Fibroblast of skin of right quadriceps (primary cell): ENCODE measurements around the gene FEN1.

Source experiments
- DNase-seq: peaks from one replicate; pipeline ENCODE4 v3.0.0-alpha.2; 2013

Gene FEN1

DNA sequence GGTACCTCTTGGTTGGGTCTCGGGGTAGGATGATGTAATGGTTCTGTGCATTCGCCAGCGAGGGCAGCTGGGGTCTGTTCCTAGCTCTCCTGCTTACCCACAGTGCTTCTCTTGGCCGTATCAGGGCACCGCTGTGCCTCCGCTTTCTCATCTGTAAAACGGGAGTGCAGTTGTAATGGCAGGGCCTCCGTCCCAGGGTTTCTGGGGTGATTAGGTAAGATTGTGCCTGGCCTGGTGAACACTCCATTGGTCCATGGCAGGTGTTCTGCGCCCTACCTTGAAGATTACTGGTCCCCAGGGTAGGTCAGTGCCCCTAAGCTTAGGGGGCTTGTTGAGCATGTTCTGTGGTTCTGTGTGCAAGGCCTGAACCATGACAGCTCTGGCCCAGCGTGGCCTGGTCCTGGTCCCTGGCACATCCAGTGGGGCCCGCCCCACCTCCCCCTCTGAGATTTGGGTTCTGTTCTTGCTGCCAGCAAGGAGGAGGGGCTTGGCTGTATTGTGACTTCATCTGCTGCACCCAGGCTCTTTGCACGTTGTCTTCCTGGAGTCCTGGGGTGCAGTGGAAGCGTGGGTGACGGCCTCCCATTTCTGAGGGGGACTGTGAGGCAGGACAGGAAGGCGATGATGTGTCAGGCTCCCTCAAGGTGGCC lies 35.4 kb upstream of the FEN1 start:
- no peak for DNase-seq

DNA sequence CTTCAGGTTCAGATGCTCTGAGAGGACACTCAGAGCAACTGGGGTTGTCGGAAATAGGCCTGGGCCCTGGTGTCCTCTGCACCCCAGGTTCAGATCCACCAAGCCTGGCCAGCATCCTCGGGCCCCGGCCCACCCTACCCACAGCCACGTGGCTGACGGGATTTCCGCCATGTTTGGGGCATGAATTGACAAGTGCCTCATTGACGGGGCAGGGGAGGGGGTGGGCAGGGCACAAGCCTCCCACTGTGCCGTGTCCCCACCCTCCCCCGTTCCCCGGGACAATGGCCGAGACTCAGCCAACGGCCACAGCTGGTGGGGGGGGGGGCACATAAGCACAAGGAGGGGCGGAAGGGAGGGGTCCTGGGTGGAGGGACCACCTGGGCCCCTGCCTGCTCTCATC lies 31.8 kb upstream of the FEN1 start:
- no peak for DNase-seq

DNA sequence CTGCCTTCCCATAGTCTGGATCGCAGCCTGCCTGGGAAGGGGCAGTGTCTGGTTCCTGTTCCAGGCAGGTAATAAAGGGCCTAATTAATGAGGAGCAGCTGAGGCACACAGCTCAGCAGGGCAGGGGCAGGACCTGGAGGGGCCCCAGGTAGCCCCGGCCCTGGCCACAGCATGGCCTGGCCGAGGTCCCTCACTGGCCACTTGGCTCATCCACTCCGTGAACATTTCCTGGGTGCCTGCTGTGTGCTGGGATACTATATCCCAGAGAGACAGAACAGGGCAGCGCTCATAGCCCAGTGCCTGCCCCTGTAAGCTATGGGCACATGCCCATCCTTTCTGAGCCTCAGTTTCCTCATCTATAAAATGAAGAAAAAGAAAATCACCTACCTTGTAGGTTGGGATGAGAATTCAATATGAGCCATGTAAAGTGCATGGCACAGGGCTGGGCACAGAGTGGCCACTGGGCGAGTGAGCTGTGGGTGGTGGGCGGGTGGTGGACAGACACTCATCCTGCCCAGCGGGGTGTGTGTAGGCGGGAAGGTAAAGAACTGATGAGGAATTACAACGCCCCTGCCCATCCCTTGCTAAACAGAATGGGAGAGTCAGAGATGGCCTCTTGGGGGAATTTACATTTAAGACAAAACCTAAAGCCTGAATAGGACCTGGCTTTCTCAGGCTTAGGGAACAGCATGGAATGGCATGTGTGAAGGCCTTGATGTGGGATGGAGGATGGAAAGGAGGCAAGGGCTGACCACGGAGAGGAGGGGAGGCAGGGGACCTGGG lies 31.1 kb upstream of the FEN1 start:
- no peak for DNase-seq

DNA sequence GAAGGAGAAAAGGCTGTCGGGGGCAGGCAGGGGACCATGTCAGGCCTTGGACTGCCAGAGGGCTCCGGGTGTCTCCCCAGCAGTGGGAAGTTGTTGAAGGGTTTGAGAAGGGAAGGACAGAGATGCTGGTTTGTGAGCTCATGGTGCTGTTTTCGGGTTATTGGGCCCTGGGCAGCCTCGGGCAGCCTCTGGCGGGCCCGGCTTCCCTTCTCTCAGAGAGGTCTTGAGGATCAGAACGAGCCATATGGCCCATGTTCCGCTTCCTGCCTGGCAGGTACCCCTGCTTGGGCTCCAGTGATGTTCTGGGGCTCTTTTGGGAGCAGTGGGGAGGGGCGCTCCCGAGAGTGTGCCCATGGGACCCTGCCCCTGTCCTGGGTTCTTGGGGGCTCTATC lies 30.5 kb upstream of the FEN1 start:
- DNase-seq: no peak

DNA sequence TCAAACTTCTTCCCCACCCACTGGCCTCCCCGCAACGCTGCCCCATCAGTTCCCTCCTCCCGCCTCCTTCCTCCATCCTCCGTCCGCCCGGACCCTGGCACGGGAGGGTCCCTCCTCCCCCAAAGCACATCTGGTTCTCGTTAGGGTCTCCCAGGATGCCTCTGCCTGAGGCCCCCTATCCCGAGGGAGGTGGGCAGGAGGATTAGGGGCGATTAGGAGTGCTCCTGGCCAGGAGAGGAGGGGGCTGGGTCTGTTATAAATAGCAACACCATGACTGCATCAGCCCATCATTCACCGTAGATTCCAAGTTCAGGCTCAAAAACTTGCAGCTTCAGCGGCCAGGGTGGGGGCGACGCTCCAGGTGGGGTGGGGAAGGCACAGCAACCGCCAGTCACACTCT lies 29.9 kb upstream of the FEN1 start:
- DNase-seq: peak; percentile 68

DNA sequence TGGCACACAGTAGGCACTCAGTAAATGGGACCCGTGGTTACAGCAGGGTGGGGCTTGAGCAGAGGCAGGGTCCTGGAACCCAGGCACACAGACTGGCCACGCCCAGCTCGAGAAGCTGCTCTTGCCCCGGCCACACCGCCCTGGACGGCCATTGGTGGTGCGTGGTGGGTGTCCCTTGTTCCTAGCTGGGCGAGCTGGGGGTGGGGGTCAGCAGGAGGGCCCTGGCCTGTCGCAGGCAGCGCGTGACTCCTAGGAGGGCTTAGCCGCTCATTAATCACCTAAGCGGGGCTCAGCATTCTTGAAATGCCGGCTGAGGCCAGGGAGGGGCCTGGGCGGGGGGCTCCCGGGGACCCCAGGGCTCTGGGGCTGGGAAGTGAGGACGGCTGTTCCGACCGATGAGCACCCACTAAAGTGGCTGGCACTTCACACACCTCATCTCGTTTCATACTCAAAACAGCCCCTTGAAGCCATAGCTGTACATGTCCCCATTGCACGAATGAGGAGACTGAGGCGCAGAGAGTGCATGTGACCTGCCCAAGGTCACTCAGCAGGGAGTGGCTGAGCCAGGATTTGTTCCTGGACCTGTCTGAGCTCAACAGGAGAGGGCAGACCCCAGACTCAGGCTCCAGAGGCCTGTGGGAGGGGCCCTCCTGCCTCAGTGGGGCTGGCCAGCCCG lies 28.6 kb upstream of the FEN1 start:
- DNase-seq: no peak

DNA sequence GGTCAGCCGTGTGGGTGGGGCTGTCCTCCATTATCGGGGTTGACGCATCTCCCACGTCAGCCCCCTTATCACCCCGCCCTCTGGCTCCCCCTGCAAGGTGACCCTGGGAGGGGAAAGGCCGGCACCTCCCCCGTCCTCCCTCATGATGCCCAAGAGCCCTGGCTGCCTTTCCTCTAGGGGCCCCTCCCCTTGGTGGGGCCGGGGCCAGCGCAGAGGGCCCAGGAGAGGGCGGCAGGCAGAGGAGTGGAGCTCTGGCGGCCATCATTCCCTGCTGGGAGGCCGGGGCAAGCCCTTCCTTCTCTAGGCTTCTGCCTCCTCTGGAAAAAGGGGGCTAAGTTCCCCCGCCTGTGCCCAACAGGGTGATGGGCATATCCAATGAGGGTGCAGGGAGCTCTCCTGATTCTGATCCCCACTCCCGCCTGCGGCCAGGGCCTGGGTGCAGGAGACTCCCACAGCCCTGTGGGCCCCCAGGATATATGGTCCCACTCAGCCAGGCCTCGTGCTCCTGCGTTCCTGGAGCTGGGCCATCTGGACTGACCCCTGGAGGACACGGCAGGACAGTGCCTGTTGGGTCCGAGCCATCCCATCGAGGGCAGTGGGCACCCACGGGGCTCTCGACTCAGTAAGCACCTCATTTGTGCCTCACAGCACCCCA lies 28.0 kb upstream of the FEN1 start:
- no peak for DNase-seq

DNA sequence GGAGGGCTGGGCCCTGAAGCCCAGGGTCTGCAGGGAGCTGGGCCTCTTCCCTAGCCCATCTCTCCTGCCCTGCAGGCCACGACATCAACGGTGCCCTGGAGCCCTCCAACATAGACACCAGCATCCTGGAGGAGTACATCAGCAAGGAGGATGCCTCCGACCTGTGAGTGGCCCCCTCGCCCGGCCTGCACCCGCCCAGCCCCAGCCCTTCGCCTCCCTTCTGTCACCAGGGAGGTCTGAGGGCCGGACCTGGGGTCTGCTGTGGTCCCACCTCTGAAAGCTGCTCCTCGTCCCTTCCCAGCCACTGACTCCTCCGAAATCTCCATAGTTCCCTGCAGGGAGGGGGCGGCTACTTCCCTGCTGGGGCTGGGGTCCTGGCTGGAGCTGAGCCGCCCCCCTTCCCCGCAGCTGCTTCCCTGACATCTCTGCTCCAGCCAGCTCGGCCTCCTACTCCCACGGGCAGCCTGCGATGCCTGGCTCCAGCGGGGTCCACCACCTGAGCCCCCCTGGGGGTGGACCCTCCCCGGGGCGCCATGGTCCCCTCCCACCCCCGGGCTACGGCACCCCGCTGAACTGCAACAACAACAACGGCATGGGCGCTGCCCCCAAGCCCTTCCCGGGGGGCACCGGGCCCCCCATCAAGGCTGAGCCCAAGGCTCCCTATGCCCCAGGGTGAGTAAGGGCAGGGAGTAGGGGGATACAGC lies 27.0 kb upstream of the FEN1 start:
- DNase-seq: no peak

DNA sequence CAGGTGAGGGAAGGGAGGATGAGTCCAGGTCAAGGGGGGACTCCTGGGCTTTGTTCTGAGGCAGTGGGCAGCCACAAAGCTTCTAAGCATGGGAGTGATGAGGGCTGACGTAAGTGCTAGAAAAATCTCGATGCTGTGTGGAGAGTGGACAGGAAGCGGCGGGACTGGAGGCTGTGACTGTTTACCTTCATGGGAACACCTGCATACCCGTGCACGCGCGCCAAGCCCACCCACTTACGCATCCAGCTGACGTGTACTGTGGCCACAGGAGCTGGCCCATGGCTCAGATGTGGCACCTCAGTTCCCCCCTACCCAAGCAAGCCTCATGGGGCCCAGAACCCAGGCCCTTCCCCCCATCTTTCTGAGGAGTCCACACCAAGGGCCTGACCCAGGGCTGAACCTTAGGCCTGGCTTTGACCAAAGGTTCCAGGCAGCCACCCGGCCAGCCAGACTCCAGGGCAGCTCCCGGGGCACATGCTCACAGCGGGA lies 26.3 kb upstream of the FEN1 start:
- peak; percentile 19 for DNase-seq

DNA sequence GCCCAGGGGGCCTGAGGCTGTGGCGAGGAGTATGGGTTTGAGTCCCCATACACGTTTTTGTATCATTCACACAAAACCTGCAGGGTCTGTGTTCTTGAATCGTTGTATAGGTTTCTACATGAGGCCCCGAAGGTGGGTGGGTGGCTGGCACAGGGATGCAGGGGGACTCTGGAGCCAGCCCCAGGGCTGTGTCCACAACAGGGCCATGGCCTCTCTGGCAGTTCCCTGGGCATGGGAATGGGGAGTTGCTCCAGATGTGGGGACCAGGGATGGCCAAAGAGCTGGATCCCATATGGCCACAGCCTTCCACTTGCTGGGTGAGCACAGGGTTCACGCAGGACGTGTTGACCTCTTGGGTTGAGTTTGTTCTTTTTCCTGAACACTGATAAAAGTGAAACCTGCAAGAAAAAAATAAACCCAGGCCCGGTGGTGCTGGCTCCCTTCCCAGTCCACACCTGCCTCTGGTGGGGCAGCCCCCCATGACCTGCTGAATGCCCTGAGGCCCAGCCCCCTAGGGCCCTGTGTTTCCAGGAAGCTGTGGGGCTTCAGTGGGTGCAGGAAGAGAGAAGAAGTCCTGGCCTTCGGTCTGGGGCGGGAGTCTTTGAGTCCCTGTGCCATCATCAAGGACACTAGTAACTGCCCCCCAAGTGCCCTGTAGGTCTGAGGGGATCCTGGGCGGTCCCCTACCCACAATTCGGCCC lies 24.2 kb upstream of the FEN1 start:
- DNase-seq: no peak

DNA sequence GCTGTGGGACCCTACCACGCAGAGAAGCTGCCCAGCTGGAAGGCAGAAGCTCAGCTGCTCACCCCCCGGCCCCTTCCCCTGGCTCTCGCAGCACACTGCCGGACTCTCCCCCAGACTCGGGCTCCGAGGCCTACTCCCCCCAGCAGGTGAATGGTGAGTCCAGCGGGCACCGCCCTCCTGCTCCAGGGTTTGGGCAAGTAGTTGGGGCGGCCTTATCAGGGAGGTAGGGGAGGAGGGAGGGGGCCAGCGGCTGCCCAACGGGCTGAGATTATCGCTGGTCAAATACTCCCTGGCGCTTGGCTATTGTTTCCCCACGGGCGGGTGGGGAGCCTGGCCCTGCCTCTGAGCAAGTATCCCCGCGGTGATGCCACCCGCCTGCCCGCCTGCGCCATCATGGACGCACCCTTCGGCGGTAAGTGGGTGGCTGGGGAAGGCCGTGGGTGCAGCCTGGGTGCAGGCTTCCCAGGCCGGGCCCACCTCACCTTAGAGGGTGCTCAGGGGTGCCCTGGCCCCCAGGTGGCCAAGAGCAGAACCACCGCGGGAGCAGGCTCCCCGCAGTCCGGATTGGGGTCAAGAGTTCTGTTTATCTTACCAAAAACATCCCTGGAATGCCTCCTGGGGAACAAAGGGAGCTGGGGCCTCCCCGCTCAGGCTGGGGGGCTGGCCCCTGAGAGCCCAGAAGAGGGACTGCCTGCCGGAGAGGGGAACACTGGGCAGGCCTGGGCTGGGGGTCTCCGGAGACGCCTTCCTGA lies 23.4 kb upstream of the FEN1 start:
- DNase-seq: peak; percentile 21

DNA sequence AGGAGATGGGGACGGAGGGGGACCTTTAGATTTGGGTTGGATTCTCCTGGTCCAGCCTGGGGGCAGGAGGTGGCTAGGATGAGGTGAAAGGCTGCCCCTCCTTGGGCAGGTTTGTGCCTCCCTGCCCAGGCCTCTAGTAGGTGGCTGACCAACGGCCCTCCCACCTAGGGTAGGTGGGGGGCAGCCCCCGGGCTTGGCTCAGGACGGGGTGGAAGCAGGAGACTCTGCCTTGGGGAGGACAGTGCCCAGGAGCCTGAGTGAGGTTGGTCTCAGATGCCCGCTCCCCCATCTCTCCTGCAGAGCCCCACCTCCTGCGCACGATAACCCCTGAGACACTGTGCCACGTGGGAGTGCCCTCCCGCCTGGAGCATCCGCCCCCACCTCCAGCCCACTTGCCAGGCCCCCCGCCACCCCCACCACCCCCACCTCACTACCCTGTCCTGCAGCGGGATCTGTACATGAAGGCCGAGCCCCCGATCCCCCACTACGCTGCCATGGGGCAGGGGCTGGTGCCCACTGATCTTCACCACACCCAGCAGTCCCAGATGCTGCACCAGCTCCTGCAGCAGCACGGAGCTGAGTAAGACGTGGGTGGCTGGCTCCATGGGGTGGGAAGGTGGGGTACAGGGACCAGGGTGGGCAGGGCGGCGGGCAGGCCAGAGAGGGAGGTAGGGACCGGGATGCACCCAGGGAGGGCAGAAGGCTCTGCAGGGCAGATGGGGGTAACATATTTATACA lies 22.6 kb upstream of the FEN1 start:
- DNase-seq: no peak

DNA sequence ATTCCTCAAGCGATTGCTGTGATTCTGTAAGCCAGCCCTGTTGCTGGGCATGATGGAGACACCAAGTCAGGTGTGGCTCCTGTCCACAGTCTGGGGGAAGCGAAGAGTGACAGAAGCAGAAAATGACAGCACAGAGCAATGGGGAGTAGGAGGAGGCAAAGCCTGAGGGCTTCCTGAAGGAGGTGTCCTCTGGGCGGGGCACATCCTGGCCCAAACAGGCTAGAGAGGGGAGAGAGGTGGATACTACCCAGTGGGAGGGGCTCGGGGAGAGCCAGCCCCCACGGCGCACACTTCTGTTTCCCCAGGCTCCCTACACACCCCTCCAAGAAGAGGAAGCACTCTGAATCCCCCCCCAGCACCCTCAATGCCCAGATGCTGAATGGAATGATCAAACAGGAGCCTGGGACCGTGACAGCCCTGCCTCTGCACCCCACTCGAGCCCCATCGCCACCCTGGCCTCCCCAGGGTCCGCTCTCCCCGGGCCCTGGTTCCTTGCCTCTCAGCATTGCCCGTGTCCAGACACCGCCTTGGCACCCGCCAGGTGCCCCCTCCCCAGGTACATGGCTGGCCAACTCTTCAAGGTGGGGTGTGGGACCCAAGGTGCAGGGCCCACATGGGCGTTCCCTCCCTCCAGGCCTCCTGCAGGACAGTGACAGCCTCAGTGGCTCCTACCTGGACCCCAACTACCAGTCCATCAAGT lies 21.4 kb upstream of the FEN1 start:
- DNase-seq: no peak

DNA sequence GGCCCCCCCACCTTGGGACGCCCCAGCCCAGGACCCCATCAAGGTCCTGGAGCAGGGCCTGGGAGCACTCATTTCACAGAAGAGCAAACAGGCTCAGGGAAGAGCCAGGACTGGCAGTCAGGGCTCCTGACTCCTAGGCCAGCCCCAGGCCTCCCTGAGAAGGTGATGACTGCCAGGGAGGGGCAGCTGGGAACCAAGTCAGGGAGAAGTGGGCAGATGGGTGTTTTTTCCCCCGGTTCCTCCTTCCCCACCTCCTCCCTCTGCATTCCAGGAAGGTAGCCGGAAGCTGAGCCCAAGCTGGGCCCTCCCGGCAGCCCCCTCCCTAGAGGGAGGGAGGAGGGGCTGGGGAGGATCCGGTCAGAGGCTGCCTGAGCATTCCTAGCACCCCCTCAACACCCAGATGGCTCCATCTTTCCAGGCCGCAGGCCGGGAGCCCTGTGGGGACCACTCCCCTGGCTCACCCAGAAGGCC lies 20.7 kb upstream of the FEN1 start:
- DNase-seq: no peak

DNA sequence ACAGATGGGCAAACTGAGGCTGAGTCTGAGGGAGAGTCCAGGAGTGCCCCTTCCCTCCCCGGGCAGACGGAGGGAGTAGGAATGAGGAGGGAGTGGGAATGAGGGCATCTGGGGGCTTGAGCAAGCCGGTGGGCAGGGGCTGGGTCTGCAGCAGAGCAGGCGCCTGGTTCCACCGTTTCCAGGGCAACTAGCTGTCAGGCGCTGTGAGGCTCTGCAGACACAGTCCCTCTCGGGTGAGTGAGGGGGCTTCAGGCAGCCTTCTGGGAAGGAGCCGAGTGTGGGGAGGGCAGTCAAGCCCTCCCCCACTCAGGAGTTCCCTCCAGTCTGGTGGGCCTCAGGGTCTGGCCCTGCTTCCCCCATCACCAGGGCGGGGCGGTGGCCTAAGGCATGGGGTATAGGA lies 19.4 kb upstream of the FEN1 start:
- DNase-seq: no peak

DNA sequence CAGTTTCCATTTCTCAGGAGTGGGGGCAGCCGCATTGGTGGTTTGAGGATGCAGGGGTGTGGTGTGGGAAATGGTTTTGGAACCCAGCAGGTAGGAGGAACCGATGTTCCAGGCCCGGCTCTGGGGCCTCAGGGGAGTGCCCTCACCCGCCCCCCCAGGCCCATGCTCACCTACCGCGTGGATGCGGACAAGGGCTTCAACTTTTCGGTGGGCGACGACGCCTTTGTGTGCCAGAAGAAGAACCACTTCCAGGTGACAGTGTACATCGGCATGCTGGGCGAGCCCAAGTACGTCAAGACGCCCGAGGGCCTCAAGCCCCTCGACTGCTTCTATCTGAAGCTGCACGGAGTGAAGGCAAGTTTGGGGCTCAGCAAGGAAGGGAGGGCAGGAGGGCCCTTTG lies 18.9 kb upstream of the FEN1 start:
- no peak for DNase-seq

DNA sequence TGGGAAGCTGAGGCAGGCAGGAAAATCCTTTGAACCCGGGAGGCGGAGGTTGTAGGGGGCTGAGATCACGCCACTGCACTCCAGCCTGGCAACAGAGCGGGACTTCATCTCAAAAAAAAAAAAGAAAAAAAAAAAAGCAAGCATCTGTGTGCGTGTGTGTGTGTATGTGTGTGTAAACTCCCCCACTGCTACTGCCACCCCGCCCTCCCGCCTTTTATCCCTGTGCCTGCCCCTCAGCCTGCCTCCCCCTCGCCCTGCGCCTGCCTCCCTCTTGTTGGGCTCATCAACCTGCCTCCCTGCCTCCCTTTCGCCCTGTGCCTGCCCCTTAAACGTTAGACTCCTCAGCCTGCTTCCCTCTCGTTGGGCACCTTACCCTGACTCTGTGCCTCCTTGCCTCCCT lies 18.3 kb upstream of the FEN1 start:
- DNase-seq: no peak

DNA sequence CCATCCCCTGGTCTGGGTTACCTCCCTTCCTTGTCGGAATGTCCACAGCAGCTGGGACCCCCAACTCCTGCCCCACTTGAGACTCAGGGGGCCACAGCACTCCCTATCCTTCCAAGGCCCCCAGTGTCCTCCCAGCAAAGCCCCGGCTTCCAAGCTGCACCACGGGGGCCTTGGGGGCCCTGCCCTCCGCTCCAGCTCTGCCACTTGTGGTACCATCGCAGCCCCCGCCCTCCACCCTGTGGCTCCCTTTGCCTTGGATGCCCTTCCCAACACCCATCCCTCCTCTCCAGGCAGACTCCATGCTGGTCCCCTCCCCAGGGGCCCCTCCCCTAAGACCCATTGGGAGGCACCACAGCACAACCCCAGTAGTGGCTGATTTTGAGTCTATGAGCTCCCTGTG lies 17.6 kb upstream of the FEN1 start:
- DNase-seq: no peak

DNA sequence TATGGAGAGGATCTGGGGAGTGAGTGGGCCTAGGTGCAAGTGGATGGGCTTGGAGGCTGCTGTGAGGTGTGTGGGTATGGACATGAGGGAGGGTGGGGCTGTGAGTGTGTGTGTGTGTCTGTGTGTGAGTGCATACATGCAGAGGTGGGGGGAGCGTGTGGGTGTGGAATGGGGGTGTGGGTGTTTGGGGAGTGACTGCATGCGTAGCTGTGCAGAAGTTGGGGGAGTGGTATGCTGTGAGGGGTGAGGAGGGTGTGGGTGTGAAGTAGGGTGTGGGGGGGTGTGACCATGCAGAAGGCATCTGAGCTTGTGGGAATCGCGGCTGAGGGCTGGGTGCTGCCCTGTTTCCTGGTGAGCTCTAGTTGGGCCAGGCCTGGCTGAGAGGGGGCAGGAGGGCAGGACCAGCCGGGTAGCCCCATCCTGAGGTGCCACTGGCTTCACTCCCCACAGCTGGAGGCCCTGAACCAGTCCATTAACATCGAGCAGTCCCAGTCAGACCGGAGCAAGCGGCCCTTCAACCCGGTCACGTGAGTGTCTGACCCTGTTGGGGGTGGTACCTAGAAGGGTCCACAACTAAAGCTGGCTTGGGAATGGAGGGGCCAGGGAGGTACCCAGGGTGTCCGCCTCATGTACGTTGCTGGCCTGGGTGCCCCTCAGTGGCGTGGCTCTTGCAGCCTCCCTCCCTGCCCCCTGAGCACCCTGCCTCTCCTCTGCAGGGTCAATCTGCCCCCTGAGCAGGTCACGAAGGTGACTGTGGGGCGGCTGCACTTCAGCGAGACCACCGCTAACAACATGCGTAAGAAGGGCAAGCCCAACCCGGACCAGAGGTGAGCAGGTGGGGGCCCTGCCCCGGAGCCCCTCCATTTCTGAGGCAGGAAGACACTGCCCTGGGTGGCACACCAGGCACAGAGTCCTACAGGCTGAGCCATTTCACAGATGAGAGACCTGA lies 16.8 kb upstream of the FEN1 start:
- no peak for DNase-seq
